Measurements from ENCODE around the gene SLC26A4.
A peak's percentile ranks its signal among the peaks of the same experiment; 100 is the strongest.

Gene SLC26A4

DNA sequence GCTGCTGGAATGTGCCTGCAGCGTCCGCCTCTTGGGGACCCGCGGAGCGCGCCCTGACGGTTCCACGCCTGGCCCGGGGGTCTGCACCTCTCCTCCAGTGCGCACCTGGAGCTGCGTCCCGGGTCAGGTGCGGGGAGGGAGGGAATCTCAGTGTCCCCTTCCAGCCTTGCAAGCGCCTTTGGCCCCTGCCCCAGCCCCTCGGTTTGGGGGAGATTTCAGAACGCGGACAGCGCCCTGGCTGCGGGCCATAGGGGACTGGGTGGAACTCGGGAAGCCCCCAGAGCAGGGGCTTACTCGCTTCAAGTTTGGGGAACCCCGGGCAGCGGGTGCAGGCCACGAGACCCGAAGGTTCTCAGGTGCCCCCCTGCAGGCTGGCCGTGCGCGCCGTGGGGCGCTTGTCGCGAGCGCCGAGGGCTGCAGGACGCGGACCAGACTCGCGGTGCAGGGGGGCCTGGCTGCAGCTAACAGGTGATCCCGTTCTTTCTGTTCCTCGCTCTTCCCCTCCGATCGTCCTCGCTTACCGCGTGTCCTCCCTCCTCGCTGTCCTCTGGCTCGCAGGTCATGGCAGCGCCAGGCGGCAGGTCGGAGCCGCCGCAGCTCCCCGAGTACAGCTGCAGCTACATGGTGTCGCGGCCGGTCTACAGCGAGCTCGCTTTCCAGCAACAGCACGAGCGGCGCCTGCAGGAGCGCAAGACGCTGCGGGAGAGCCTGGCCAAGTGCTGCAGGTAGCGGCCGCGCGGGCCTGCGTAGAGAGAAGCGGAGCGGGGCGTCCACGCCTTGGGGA lies 645 bp downstream of the SLC26A4 start:
- peak; percentile 21 for DNase-seq

DNA sequence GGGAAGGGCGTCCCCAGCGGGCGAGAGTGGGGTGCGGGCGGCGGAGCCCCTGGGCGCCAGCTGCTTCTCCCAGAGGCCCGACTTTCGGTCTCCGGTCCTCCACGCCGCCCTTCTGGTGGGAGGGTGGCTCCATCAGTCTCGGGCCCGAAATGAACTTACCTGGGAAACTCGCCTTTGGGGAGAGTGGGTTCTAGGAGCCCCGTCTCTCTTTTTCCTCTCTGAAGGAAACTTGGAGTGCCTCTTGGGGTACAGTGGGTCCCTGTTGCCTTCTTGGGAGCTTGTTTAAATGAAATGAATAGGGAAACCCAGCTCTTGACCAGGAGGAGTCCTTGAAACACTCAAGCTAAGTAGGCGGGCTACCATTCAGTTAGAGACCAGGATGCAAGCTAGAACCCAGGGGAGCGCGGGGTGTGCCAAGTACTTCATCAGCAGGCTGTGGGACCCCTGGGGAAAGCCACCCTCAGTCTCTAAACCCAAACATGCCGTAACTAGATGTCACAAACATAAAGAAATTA lies 1.3 kb downstream of the SLC26A4 start:
- no peak for DNase-seq

DNA sequence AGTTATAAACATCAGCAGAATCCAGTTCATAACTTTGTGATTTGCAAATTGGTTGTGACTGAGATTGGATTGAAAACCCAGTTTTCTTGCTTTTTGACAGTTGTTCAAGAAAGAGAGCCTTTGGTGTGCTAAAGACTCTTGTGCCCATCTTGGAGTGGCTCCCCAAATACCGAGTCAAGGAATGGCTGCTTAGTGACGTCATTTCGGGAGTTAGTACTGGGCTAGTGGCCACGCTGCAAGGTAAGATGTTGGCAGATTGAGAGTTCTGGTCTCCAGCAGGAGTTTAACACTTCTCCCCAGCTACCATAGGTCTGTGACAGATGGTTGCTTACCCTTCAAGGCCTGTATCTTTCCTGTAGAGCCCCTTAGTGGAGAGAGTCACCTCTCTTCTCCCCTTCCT lies 2.6 kb downstream of the SLC26A4 start:
- DNase-seq, result no peak

DNA sequence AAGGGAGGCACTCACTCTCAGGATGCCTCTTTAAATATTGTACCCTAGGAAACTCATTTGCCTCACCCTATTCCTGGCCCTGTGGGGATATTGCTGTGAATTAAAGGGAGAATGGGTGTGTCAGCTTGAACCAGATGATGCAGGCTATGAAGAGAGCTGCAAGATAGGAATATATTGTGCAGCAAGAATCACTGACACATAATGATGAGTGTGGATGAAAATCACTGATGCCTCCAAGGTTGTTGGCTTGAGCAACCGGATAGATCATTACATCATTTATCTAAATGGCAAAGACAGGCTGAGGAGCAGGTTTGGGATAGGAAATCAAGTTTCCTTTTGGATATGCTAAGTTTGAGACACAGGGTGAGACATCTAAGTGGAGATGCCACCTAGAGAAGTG lies 6.2 kb downstream of the SLC26A4 start:
- DNase-seq, result no peak

DNA sequence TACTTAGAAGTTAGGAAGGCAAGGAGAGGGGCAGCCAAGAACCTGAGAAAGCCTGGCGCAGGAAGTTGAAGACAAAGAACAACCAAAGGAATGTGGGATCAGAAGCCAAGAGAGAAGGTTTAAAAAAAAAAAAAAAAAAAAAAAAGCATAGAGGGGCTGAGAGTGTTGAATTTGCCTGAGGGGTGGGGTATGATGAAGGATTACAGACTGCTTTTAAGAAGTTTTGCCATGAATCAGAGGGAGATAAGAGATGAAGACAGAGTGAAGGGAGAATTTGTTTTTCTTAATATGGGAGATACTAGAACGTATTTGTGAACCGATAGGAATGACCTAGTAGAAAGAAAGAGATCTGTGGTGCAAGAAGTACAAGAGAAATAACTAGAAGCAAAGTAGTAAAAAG lies 6.7 kb downstream of the SLC26A4 start:
- no peak for DNase-seq

DNA sequence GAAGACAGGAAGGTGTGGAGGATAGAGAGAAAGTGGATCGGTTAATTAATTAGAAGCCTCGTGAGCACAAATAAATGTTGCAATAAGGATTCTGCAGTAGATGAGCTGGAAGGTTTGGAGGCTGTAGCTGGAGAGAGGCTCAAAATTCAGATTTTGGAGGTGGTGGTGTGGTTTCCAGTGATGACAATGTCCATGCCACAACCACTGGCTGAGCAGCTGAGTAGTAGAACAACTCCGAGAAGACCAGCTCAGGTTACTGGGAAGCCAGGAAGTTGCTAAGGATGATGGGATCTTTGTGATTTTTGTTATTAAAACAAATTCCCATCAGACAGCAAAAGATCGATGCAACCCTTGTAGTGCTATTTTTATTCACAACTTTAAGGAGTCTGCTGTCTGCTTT lies 7.7 kb downstream of the SLC26A4 start:
- no peak for DNase-seq

DNA sequence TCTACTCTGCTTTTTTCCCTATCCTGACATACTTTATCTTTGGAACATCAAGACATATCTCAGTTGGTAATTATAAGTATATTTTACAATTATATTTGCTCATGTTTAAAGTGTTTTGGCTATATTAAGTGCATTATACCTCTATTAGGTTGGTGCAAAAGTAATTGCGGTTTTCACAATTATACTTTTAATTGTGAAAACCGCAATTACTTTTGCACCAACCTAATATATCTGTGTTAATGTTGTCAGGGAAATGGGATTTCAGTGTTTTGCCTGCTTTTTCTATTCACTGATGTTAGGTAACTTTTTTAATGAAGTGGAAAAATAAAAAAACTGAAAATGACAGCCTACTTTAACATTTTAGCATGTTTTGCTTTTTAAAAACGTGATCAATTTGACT lies 11.6 kb downstream of the SLC26A4 start:
- no peak for DNase-seq

DNA sequence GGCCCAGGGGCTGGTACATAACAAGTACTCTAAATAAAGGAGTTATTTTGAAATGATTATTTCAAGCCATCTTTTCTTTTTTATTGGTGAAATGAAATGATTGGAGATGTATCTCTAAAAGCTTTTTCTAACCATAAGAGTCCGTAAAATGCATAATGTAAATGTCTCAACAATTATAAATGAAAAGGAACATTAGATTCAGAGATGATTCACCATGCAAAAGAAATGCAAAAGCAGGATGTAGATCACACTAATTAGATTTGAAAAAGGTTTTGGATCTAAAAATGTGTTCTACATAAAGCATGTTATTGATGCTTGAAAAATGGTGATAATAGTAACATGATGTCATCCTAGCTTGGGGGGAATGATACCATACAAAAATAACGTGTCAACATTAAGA lies 15.6 kb downstream of the SLC26A4 start:
- no peak for DNase-seq

DNA sequence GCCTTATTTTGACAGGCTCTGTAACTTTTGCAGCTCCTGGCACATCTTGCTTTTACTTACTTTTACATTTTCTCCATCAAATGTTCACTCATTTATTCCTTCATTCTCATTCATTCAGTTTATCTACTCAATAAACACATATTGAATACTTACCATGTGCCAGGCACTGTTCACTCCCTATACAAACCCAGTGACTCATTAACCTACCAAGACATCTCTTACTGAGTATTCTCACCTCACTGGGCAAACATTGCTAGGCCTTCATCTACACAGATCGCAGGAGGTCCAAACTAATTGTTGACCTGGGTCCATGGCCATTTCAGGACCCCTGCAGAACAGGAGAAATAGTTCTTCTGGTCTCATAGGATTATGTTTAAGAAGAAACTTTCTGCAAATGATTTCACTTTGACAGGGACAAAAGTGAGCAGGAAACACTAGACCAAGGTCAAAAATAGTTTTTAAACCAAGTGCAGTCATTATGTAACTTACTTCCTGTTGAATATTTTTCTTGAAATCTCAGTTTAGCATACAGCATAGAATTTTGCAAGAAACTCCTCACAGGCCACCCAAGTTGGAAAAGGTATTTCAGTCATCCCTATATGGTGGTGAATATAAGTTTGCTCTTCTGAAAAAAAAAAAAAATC lies 17.6 kb downstream of the SLC26A4 start:
- no peak for DNase-seq

DNA sequence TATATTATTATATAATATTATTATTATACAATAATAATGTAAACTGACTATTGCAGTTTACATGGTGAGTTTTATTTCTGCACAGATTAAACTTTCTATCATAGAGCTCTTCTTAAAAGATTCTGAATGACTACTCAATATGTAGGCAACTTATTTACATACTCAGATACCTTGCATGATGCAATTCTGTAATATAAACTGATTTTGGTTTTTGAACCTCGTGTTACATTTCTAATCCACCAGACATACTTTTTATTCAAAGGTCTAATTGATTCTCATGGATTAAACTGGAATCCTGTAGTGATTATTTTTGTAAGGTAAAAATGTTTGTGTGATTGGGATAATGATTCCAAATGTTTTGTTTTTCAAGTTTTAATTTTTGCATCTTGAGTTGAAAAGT lies 19.9 kb downstream of the SLC26A4 start:
- no peak for DNase-seq

DNA sequence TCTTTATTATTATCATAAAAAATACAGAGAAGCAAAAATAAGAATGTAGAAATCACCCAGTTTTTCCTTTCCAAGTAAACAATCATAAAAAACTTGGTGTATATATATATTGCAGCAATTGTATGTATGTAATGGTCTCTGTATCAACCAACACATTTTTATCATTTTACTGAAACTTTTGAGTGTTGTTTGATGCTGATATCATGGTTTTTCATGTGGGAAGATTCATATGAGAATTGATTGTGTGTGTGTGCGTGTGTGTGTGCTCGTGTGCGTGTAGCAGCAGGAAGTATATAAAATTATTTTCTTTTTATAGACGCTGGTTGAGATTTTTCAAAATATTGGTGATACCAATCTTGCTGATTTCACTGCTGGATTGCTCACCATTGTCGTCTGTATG lies 22.3 kb downstream of the SLC26A4 start:
- no peak for DNase-seq

DNA sequence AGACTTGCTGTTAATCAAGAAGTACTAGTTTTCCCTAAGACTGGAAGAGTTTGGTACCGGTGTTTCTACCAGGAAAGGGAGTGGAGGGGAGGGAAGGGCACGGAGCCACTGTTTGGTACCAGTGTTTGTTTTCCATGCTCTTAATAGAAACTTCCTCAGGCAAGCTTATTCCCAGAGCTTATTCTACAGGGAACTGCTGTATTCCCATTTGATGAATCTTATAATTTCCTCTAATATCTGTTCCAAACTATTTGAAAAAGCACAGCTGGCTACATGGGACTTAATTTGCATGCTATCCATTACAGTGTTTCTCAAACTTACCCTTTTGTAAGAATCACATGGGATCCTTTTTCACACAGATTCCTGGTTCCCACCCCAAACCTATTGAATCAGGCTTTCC lies 23.7 kb downstream of the SLC26A4 start:
- no peak for DNase-seq

DNA sequence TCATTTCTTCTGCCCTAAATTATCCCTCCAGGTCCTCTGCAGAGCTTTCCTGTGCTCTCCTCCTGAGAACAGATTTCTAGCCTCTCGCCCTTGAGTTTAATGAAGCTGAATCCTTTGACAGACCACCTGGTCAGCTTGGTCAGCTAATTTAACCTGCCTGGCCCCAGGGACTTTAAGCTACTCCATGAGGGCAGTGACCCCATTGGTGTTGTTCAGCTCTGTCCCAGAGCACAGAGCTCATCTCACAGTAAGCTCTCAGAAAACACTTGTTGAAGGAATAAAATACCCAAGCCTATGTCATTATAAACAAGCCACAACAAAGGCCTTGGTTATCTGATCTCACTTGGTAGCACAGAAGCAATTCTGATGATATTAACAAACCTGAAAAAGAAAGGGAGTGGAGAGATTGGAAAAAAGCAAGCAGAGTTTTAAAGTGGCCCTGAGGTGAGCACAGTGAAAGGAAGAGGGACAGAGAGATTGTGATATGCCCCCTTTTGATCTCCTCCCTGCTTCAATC lies 24.4 kb downstream of the SLC26A4 start:
- DNase-seq, result no peak

DNA sequence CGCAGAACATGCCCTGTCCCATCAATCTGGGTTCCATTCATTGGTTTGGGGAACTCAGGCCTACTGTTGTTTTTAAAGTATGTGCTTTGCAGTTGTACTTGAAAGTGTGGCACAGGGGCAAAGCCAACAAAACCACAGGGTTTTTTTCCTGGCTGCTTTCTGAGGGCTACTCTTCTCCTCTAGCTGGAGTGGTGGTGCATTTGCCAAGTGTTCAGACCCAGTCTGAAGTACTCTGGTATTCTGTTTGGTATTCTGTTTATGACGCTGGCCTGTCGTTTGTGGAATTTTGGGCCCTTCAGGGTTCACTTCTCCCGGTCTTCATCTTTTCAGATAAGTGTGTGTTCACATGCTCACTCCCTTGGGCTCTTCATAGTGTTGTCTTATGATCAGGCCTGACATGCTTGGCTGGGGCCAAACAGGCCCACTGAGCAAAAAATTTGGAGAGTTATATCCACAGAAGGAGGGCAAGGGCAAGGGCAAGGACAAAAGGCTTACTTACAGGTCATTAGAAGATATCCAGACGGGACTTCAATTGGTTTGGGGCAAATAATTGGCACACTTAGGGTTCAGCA lies 26.3 kb downstream of the SLC26A4 start:
- no peak for DNase-seq

DNA sequence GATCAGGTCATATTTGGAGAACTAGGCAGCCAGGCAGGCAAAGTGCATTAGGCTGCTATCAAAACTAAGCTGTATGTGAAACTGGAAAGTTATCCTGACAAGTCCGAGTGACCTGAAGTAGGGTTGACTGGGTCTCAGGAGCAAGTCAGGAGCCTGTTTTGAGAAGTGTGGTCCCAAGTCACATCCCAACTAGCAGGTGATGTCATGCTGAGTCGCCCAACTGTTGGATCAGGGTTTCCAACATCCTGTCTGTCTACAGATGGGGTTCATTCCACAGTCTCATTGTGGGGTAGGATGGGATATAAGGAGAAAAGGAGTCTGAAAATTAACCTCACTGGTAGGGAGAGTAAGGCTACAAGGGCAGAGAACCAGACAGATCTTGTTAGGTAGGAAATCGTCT lies 27.0 kb downstream of the SLC26A4 start:
- no peak for DNase-seq

DNA sequence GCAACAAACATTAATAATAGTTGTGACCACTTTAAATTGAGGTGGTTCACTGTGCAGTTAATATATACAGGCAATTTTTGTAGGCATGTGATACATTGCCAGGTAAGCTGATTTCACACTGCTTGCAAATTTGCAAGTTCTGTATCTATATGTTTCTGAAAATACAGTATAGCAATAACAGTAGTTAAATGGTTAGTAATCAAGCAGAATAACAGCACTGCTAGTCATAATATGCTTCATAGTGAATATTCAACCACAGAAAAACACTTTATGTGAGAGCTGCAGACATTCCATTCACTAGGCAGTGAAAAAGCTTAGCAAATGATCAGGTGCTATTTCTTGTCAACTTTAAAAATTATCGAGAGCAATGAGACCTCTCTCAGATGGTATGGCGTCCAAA lies 28.9 kb downstream of the SLC26A4 start:
- DNase-seq, result no peak

DNA sequence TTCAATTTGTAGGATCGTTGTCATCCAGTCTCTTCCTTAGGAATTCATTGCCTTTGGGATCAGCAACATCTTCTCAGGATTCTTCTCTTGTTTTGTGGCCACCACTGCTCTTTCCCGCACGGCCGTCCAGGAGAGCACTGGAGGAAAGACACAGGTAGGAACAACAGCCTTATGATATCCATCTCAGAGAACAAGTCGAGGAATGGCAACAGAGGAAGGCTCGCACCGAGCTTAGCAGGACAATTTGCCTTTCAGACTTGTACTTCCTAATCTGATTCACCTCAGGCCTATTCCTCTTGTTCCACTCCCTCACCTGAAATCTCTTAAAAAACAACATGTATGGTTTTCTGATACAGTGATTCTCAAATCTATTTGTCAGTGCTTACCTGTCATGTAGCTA lies 29.5 kb downstream of the SLC26A4 start:
- DNase-seq, result no peak

DNA sequence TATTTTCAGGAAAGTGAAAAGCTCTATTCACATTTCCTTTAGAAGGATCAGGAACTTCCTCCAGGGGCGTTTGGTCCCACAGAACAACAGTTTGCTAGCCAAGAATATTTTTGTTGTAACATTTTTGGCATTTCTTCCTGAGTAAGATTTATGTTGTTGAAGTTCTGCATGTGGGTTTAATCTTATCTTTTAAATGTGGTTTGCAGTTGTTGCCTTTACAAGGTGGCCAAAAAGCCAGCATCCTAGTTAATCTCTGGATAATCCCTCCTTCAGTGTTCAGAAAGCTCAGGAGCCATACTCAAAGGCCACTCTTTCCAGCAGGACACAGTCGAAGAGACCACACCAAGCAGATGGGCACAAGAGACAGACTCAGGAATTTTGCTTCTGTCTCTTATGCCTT lies 30.0 kb downstream of the SLC26A4 start:
- no peak for DNase-seq

DNA sequence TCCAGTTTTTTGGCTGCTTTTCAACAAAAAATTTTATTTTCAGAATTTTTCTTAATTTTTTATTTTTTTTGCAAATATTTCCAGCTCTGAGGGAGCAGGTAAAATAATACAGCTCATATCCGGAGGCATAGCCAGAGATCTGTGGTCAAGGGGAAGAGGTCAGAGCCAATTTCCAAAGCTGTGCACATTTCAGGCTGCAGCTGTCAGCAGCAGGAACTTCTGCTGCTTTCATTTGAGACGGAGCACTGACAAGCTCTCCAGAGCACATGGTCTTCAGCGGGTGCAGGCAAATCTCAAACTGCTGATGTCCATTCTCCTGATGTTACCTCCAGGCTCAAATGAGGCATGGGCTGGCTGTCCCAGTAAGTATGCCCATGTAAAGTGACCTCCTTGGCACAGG lies 31.1 kb downstream of the SLC26A4 start:
- DNase-seq, result no peak

DNA sequence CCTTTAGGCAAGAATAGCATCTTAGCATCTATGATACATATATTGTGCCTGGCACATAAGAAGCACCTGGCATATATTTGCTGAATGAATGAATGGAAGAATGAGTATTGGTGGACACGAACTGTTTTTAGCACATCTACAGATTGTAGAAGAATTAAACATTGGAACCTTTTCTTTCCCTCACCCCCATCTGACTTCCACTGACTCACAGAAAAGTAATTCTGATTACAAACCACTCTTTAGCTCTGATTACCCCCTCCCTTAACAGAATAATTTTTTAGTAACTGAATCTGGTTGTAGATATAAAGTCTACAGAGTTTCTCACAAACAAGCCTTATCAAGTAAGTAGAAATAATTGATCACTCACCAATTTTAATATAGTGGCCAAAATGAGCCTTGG lies 31.9 kb downstream of the SLC26A4 start:
- DNase-seq, result no peak

DNA sequence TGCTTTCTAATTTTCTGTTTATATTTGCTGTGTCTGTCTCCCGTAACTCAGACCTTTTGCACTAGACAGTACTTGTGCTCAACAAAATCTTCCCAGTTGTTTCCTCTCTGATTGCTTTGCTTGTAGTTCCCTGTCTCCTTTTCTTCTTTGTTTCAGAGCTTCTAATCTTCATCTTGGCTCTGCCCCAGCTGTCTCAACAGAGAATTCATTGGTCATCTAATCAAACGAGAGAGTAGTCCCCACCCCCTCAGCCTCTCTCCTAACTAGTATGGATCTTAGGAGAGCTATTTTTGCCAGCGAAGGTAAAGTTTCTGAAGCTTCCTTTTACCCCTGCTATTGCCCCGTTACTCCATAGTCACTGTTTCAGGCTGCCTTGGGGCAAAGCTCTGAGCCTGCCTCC lies 32.8 kb downstream of the SLC26A4 start:
- no peak for DNase-seq

DNA sequence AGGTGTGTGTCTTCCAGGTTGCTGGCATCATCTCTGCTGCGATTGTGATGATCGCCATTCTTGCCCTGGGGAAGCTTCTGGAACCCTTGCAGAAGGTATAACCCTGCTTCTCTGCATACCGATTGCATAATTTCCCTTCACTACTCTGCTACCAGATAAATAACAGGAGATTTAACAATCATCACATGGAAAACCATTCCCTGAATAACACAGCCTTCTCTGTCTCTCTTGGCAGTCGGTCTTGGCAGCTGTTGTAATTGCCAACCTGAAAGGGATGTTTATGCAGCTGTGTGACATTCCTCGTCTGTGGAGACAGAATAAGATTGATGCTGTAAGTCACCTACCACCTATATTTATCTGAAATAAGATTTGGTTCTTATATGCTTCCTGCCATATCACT lies 33.8 kb downstream of the SLC26A4 start:
- no peak for DNase-seq

DNA sequence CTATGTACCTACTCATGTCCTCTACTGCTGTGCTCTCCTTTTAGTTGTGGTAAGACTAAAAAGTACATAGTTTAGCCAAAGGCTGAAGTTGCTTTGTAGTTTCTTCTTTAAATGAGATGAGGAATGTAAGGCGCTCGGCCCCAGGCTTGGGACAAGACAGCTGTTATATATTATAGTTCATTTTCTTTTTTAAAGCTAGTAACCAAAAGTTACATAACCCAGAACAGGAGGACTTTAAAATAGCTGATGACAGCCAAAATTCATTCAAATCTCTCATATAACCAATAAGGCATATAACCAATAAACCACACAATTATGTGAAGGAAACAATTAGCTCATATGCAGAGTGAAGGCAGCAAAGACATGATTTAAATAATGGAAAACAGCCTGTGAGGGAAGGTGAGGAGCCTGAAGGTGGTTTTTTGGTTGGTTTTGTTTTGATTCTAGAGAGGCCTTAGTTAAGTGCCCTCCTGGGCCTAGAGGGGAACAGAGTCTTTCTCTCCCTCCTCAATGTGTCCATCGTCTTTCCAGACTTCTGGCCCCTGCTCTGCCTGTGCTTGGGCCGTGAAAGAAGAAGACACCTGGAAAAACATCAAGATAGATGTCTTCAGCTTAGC lies 35.8 kb downstream of the SLC26A4 start:
- DNase-seq, result no peak

Data from CD4-positive, alpha-beta T cell treated with Interleukin-21 for 1 hour (primary cell).